Measurements from ENCODE around the gene CAMK1D.

DNA sequence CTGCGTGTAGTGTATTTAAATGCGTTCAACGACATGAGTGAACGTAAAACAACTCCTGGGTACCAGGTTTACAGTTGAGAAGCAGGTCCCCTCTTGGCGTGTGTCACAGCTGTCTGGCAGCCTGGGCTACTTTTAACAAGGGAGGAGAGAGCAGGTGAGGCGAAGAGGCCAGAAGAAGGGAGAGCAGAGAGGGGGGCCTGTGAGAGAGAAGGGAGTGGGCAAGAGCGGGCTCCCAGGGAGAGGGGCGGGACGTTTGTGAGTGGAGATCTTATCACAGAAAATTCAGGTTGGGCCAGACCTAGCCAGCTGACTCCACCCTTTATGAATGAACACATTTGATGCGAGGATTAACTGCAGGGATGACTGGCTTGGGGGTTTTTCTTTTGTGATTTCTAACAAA lies 154.0 kb downstream of the CAMK1D start:
- TF ChIP-seq CTCF (optimal IDR thresholded peaks at IDR 0.05 in 1 of 3, IDR thresholded peaks at IDR 0.05 in 1 of 3, conservative IDR thresholded peaks at IDR 0.05 in 1 of 3; ENCODE audit: extremely low read depth in 1 of 3, insufficient read depth in 2 of 3, low read length in 3 of 3): no peak
- no peak for TF ChIP-seq EZH2 (IDR thresholded peaks at IDR 0.05; ENCODE audit: low read length)

All from keratinocyte (primary cell).